WTC11 (cell line): ENCODE measurements around the gene PRDX6. TPM values are rescaled to one million over a fixed set of nuclear protein-coding genes. Genes with fewer than 3 reads are reported as not detected.

ENCODE experiments used
- ATAC-seq: fragments of 200-7000 bp; cut with Tn5 transposase; 2 replicates; pipeline ENCODE4 v1.10.0; 2021; ENCODE audit warnings: mild to moderate bottlenecking, moderate library complexity
- CTCF ChIA-PET: fragments of 300-600 bp; sonication (Branson Sonifier 250); formaldehyde crosslinking; loops from one replicate; lab custom pipeline; 2021; ENCODE audit warnings: antibody characterized with exemption; lab: Charles Lee
- POLR2A ChIA-PET: fragments of 350-600 bp; sonication (Branson Sonifier 250); formaldehyde crosslinking; loops from one replicate; lab custom pipeline; 2021; ENCODE audit warnings: antibody characterized with exemption; lab: Charles Lee
- DNase-seq: peaks from one replicate; pipeline ENCODE4 v3.0.0; 2021; ENCODE audit warnings: low spot score
- H3K27ac Mint-ChIP-seq: 2 replicates; pipeline ENCODE4 v1.8.0; 2021; ENCODE audit warnings: mixed read lengths
- H3K27me3 Mint-ChIP-seq: 2 replicates; pipeline ENCODE4 v1.8.0; 2021; ENCODE audit warnings: low read depth, mild to moderate bottlenecking, moderate library complexity, mixed read lengths
- H3K36me3 Mint-ChIP-seq: 2 replicates; pipeline ENCODE4 v1.8.0; 2021; ENCODE audit warnings: mixed read lengths
- H3K4me1 Mint-ChIP-seq: 2 replicates; pipeline ENCODE4 v1.8.0; 2022; ENCODE audit warnings: mixed read lengths
- H3K4me3 Mint-ChIP-seq: 2 replicates; pipeline ENCODE4 v1.8.0; 2021; ENCODE audit warnings: mild to moderate bottlenecking, moderate library complexity, mixed read lengths
- H3K9me3 Mint-ChIP-seq: 2 replicates; pipeline ENCODE4 v1.8.0; 2021; ENCODE audit warnings: mixed read lengths
- AFF4 ChIP-seq: sonication (generic); formaldehyde crosslinking; IDR thresholded peaks from 2 replicates; pipeline ENCODE4 v1.8.1; 2023; ENCODE audit warnings: mild to moderate bottlenecking, missing genetic modification reagents, borderline replicate concordance
- ARID4B ChIP-seq: sonication (generic); formaldehyde crosslinking; IDR thresholded peaks from 2 replicates; pipeline ENCODE4 v1.8.0; 2023; ENCODE audit warnings: missing genetic modification reagents, mild to moderate bottlenecking, borderline replicate concordance
- ATF3 ChIP-seq: sonication (generic); formaldehyde crosslinking; conservative IDR thresholded peaks from 2 replicates; pipeline ENCODE4 v1.8.1; 2022; ENCODE audit warnings: mild to moderate bottlenecking, missing genetic modification reagents
- EMX1 ChIP-seq: fragments of 250-450 bp; sonication (Bioruptor Pico); IDR thresholded peaks from 2 replicates; pipeline ENCODE4 v1.8.0; 2021; ENCODE audit warnings: mild to moderate bottlenecking
- ETV6 ChIP-seq: sonication (generic); formaldehyde crosslinking; IDR thresholded peaks from 2 replicates; pipeline ENCODE4 v1.8.1; 2022; ENCODE audit warnings: mild to moderate bottlenecking, missing genetic modification reagents
- IRF2 ChIP-seq: sonication (generic); formaldehyde crosslinking; IDR thresholded peaks from 2 replicates; pipeline ENCODE4 v1.8.0; 2022; ENCODE audit warnings: low read depth, missing genetic modification reagents, borderline replicate concordance
- MAX ChIP-seq: sonication (generic); formaldehyde crosslinking; IDR thresholded peaks from 2 replicates; pipeline ENCODE4 v1.8.0; 2022; ENCODE audit warnings: mild to moderate bottlenecking, missing genetic modification reagents
- OVOL2 ChIP-seq: fragments of 250-450 bp; sonication (Bioruptor Pico); IDR thresholded peaks from 2 replicates; pipeline ENCODE4 v1.9.0; 2021; ENCODE audit warnings: mild to moderate bottlenecking, borderline replicate concordance
- SP1 ChIP-seq: sonication (generic); formaldehyde crosslinking; conservative IDR thresholded peaks from 2 replicates; pipeline ENCODE4 v1.8.1; 2022; ENCODE audit warnings: missing genetic modification reagents
- ZSCAN18 ChIP-seq: fragments of 250-450 bp; sonication (Bioruptor Pico); IDR thresholded peaks from 2 replicates; pipeline ENCODE4 v2.1.2; 2022; ENCODE audit warnings: mild to moderate bottlenecking, moderate library complexity
- total RNA-seq: library from RNA; stranded (reverse); gene quantifications from 3 replicates; pipeline ENCODE4 v1.2.3, GENCODE V29; 2021
- TF ChIP-seq, protein P1 (sequence below): sonication (generic); formaldehyde crosslinking; IDR thresholded peaks from 2 replicates; pipeline ENCODE4 v1.8.0; 2023; ENCODE audit warnings: mild to moderate bottlenecking, missing genetic modification reagents
- TF ChIP-seq, protein P2 (sequence below): fragments of 250-450 bp; sonication (Bioruptor Pico); IDR thresholded peaks from 2 replicates; pipeline ENCODE4 v1.9.0; 2021; ENCODE audit warnings: mild to moderate bottlenecking, borderline replicate concordance

The PRDX6 gene
- total RNA-seq, 1 experiment from 2014 or later = 538 TPM

DNA sequence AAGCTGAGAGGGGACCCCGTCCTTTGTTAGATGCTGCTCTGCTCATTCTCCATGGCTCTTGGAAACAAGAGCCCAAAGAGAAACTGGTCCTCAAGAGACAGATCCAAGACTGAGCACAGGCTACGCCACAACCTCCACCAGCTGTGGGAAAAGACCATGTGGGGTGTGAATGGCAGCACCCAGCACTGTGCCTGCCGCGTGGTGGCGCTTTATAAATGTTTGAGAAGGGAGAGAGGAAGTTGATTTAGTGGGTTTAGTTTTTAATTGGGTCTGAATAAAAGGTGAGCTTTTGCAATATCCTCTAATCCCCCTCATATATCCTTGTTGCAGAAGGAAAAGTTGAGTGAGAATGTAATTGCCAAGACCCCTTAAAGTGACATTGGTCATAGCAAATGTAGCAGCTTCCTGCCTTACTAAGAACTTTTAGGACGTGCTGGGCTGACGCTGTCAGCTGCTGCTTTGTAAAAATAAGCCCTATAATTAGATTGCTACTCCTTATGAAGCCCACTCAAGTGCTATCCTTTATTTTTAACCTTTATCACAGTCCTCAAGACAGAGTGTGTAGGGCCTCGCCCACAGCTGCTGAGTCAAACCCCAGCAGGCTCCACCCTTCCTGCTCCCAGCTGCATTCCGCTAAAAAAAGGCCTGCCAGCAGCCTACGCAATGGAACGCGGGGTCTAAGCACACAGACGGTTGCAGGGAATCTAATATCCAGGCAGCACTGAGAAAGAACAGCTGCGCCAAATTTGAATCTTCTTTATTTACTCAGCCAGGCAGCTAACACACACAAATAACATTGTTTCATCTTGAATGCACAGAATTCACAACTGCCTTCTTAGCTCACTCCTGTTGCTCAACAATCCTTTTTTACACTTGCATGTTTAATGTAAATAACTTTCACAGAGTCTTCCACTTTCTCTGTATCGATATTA, 47.4 kb upstream of the PRDX6 start:
- Mint-ChIP-seq H3K27ac (peak overlapping the region; percentile 98), H3K4me3 (peak overlapping the region; percentile 51), H3K4me1 (peaks cover 54% of the 10 kb centered on the region)
- TF ChIP-seq AFF4 (CRISPR knock-in tag) = no peak
- TF ChIP-seq ARID4B (CRISPR knock-in tag) = 0 out of 2 replicates have a peak, but pooled peaks have one; percentile 32
- TF ChIP-seq MAX = peak; percentile 71; the same call in 1 of the 2 replicates
- no peak for TF ChIP-seq ZSCAN18
- TF ChIP-seq EMX1 (CRISPR knock-in tag) = no peak
- TF ChIP-seq ATF3 (CRISPR knock-in tag) = no peak
- 0 out of 2 replicates have a peak, but pooled peaks have one; percentile 35 for TF ChIP-seq SP1
- TF ChIP-seq, protein P1, sequence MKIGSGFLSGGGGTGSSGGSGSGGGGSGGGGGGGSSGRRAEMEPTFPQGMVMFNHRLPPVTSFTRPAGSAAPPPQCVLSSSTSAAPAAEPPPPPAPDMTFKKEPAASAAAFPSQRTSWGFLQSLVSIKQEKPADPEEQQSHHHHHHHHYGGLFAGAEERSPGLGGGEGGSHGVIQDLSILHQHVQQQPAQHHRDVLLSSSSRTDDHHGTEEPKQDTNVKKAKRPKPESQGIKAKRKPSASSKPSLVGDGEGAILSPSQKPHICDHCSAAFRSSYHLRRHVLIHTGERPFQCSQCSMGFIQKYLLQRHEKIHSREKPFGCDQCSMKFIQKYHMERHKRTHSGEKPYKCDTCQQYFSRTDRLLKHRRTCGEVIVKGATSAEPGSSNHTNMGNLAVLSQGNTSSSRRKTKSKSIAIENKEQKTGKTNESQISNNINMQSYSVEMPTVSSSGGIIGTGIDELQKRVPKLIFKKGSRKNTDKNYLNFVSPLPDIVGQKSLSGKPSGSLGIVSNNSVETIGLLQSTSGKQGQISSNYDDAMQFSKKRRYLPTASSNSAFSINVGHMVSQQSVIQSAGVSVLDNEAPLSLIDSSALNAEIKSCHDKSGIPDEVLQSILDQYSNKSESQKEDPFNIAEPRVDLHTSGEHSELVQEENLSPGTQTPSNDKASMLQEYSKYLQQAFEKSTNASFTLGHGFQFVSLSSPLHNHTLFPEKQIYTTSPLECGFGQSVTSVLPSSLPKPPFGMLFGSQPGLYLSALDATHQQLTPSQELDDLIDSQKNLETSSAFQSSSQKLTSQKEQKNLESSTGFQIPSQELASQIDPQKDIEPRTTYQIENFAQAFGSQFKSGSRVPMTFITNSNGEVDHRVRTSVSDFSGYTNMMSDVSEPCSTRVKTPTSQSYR (CRISPR knock-in tag) = no peak
- TF ChIP-seq, protein P2, sequence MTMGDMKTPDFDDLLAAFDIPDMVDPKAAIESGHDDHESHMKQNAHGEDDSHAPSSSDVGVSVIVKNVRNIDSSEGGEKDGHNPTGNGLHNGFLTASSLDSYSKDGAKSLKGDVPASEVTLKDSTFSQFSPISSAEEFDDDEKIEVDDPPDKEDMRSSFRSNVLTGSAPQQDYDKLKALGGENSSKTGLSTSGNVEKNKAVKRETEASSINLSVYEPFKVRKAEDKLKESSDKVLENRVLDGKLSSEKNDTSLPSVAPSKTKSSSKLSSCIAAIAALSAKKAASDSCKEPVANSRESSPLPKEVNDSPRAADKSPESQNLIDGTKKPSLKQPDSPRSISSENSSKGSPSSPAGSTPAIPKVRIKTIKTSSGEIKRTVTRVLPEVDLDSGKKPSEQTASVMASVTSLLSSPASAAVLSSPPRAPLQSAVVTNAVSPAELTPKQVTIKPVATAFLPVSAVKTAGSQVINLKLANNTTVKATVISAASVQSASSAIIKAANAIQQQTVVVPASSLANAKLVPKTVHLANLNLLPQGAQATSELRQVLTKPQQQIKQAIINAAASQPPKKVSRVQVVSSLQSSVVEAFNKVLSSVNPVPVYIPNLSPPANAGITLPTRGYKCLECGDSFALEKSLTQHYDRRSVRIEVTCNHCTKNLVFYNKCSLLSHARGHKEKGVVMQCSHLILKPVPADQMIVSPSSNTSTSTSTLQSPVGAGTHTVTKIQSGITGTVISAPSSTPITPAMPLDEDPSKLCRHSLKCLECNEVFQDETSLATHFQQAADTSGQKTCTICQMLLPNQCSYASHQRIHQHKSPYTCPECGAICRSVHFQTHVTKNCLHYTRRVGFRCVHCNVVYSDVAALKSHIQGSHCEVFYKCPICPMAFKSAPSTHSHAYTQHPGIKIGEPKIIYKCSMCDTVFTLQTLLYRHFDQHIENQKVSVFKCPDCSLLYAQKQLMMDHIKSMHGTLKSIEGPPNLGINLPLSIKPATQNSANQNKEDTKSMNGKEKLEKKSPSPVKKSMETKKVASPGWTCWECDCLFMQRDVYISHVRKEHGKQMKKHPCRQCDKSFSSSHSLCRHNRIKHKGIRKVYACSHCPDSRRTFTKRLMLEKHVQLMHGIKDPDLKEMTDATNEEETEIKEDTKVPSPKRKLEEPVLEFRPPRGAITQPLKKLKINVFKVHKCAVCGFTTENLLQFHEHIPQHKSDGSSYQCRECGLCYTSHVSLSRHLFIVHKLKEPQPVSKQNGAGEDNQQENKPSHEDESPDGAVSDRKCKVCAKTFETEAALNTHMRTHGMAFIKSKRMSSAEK (CRISPR knock-in tag) = no peak
- no peak for TF ChIP-seq IRF2 (CRISPR knock-in tag)
- no peak for TF ChIP-seq OVOL2
- TF ChIP-seq ETV6 = peak; percentile 49; the same call in 1 of the 2 replicates
- TF ChIP-seq, all 79 proteins: peak for 4
- peaks cover 14% of the 10 kb centered on the region for H3K36me3 Mint-ChIP-seq
- CTCF ChIA-PET = interaction anchor here (0.6 to 3.3 kb wide), 24 partner anchors 8 to 463 kb away, joined by 3 to 40 read pairs (median 5); partner anchors contain the start of genes CENPL, DARS2, KLHL20 and PRDX6
- peak; percentile 90 for ATAC-seq
- peak; percentile 69 for DNase-seq
- no peaks in the 10 kb centered on the region for H3K27me3 Mint-ChIP-seq
- H3K9me3 Mint-ChIP-seq = no peaks in the 10 kb centered on the region
- POLR2A ChIA-PET = interaction anchor here (0.5 to 1.3 kb wide), 5 partner anchors 19 to 431 kb away, joined by 3 to 9 read pairs (median 4); partner anchors contain the start of gene PRDX6
